Measurements from ENCODE around the gene LUC7L.

GRCh38 chr16:220021-220420 lies 9.2 kb downstream of the LUC7L start:
- TF ChIP-seq, protein P1, sequence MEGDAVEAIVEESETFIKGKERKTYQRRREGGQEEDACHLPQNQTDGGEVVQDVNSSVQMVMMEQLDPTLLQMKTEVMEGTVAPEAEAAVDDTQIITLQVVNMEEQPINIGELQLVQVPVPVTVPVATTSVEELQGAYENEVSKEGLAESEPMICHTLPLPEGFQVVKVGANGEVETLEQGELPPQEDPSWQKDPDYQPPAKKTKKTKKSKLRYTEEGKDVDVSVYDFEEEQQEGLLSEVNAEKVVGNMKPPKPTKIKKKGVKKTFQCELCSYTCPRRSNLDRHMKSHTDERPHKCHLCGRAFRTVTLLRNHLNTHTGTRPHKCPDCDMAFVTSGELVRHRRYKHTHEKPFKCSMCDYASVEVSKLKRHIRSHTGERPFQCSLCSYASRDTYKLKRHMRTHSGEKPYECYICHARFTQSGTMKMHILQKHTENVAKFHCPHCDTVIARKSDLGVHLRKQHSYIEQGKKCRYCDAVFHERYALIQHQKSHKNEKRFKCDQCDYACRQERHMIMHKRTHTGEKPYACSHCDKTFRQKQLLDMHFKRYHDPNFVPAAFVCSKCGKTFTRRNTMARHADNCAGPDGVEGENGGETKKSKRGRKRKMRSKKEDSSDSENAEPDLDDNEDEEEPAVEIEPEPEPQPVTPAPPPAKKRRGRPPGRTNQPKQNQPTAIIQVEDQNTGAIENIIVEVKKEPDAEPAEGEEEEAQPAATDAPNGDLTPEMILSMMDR (IDR thresholded peaks at IDR 0.05; ENCODE audit: low read depth, low read length, poor library complexity, severe bottlenecking) = no peak
- no peak for TF ChIP-seq EZH2phosphoT487 (IDR thresholded peaks at IDR 0.05; ENCODE audit: borderline replicate concordance, low read length)

Data from DOHH2 (cell line).